ENCODE data around the gene PGAP2. TPM values are rescaled to one million over a fixed set of nuclear protein-coding genes. Genes with fewer than 3 reads are reported as not detected.

PGAP2 gene
- total and polyA plus RNA-seq, 10 of the 15 experiments (the other 5 are each of a cell fraction or from before 2014, with no cell fraction given), result 12.3 to 37.4 (median 31.9) TPM

DNA sequence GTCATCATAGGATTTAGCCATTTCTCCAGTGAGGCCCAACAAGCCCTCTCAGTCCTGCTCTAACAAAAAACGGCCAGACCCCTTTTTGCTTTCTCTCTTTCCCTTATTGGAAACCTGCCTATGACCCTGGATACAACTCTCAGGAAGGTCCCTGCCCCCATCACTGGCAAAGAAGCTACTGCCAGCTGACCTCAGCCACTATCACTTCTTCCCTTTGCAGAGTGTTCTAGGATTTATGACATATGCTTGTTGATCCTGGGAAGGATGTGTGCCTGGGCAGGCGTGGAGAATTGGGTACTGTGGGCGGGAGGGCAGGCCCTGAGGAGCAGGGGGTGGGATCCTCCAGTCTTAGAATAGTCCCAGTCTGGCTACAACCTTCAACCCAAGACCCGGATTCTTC is 7.5 kb downstream of the PGAP2 start:
- TF ChIP-seq PAX5 (IDR thresholded peaks at IDR 0.05; ENCODE audit: borderline replicate concordance, low read depth, low read length), result no peak
- TF ChIP-seq PKNOX1 (IDR thresholded peaks at IDR 0.05), result no peak
- no peak for TF ChIP-seq YBX1 (IDR thresholded peaks at IDR 0.05)
- TF ChIP-seq KDM1A (IDR thresholded peaks at IDR 0.05; ENCODE audit: borderline replicate concordance), result no peak
- no peak for TF ChIP-seq CREM (IDR thresholded peaks at IDR 0.05; ENCODE audit: low read depth)
- no peak for TF ChIP-seq CTCF (IDR thresholded peaks at IDR 0.05 in 2 of 3, conservative IDR thresholded peaks at IDR 0.05 in 1 of 3; ENCODE audit: control insufficient read depth in 2 of 3, extremely low read depth in 1 of 3, insufficient read depth in 1 of 3, low read depth in 3 of 3, low read length in 3 of 3)
- no peak for TF ChIP-seq ZNF592 (IDR thresholded peaks at IDR 0.05)
- TF ChIP-seq SRF (IDR thresholded peaks at IDR 0.05; ENCODE audit: low read depth in 2 of 2, low read length in 2 of 2), result no peak
- no peak for TF ChIP-seq SPI1 (IDR thresholded peaks at IDR 0.05; ENCODE audit: borderline replicate concordance, insufficient read depth, low read depth, low read length)
- TF ChIP-seq, protein P1, sequence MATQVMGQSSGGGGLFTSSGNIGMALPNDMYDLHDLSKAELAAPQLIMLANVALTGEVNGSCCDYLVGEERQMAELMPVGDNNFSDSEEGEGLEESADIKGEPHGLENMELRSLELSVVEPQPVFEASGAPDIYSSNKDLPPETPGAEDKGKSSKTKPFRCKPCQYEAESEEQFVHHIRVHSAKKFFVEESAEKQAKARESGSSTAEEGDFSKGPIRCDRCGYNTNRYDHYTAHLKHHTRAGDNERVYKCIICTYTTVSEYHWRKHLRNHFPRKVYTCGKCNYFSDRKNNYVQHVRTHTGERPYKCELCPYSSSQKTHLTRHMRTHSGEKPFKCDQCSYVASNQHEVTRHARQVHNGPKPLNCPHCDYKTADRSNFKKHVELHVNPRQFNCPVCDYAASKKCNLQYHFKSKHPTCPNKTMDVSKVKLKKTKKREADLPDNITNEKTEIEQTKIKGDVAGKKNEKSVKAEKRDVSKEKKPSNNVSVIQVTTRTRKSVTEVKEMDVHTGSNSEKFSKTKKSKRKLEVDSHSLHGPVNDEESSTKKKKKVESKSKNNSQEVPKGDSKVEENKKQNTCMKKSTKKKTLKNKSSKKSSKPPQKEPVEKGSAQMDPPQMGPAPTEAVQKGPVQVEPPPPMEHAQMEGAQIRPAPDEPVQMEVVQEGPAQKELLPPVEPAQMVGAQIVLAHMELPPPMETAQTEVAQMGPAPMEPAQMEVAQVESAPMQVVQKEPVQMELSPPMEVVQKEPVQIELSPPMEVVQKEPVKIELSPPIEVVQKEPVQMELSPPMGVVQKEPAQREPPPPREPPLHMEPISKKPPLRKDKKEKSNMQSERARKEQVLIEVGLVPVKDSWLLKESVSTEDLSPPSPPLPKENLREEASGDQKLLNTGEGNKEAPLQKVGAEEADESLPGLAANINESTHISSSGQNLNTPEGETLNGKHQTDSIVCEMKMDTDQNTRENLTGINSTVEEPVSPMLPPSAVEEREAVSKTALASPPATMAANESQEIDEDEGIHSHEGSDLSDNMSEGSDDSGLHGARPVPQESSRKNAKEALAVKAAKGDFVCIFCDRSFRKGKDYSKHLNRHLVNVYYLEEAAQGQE (IDR thresholded peaks at IDR 0.05; ENCODE audit: low read depth, low read length), result no peak
- TF ChIP-seq FOXM1 (IDR thresholded peaks at IDR 0.05; ENCODE audit: low read depth, low read length), result no peak
- TF ChIP-seq MYB (IDR thresholded peaks at IDR 0.05; ENCODE audit: borderline replicate concordance, low read depth, low read length), result no peak
- TF ChIP-seq MEF2A (IDR thresholded peaks at IDR 0.05; ENCODE audit: insufficient read depth, low read depth, low read length), result no peak
- ATAC-seq (no peak), DNase-seq (ENCODE audit: low read depth, low spot score) (no peak), FAIRE-seq (no peak)
- Histone ChIP-seq H3K4me2 (ENCODE audit: control insufficient read depth, insufficient read depth) (no peak overlapping the region), H3K4me1 (ENCODE audit: control insufficient read depth, insufficient read depth, low read length) (no peaks in the 10 kb centered on the region), H3K4me3 (no peak overlapping the region), H4K20me1 (ENCODE audit: control insufficient read depth, insufficient read depth) (no peaks in the 10 kb centered on the region), H3K9me3 (replicated peaks; ENCODE audit: control insufficient read depth, insufficient read depth, low read length) (no peaks in the 10 kb centered on the region), H3K36me3 (ENCODE audit: control insufficient read depth in 2 of 2, insufficient read depth in 2 of 2, low read length in 1 of 2) (no peaks in the 10 kb centered on the region; a peak in 1 of 4 replicates), H3K27ac (ENCODE audit: control insufficient read depth, insufficient read depth) (no peak overlapping the region), H2AFZ (ENCODE audit: control insufficient read depth, low read depth, low read length) (no peak overlapping the region), H3K9ac (ENCODE audit: control insufficient read depth, insufficient read depth, low read length) (no peak overlapping the region), H3K27me3 (replicated peaks in 1 of 2; ENCODE audit: control insufficient read depth in 2 of 2, insufficient read depth in 2 of 2, low read length in 1 of 2) (no peaks in the 10 kb centered on the region), H3K79me2 (ENCODE audit: control insufficient read depth, insufficient read depth, low read length) (no peaks in the 10 kb centered on the region)
- CTCF ChIA-PET, result interaction anchor here (6.6 kb wide), 1 partner anchor 8 kb away, joined by 33 read pairs; the partner anchor contains the start of gene PGAP2
- intact Hi-C loops (cut with micrococcal nuclease; ENCODE audit: unreplicated experiment), result no loop called here
- POLR2A ChIA-PET, result no interaction called here
- SMC1A ChIA-PET (ENCODE audit: uncharacterized antibody, unreplicated experiment), result no interaction called here
- in situ Hi-C loops (cut with MboI), result no loop called here
- WGBS (ENCODE audit: insufficient coverage, insufficient replicate concordance, low lambda C conversion rate, missing lambda C conversion rate), result 69% methylated on average over 4 of the region's 4 CpGs
- no TSS peak for BruUV-seq (replicated peaks)
- RAD21 ChIA-PET (ENCODE audit: unreplicated experiment), result no interaction called here

Data from GM12878 (cell line).